ENCODE results near the gene EML5.

DNA sequence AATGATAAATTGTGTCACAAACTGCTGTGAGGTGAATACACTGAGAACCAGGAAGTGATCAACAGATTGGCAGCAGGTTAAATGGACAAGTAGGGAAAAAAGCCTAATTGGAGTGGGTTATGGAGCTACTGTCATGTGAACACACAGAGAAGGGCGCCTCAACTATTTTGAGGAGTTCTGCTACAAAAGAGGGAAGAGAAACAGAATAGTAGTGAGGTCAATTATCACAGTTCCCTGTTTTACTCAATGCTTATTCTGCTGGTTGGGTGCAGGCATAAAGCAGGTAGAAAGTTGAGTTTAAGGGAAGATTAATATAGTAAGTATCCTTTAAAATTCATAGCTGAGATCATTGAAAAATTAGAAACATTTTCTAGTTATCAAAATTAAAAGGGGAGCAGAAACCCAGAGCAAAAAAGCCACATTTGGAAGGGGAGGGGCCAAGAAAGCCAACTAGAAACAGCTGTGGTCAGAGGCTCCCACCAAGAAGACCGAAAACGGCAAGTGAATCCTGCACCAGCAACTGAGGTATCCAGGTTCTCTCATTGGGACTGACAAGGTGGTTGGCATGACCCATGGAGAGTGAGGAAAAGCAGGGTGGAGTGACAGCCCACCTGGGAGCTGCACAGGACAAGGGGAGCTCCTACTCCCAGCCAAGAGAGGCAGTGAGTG lies 124.2 kb downstream of the EML5 start:
- TF ChIP-seq, protein P1, sequence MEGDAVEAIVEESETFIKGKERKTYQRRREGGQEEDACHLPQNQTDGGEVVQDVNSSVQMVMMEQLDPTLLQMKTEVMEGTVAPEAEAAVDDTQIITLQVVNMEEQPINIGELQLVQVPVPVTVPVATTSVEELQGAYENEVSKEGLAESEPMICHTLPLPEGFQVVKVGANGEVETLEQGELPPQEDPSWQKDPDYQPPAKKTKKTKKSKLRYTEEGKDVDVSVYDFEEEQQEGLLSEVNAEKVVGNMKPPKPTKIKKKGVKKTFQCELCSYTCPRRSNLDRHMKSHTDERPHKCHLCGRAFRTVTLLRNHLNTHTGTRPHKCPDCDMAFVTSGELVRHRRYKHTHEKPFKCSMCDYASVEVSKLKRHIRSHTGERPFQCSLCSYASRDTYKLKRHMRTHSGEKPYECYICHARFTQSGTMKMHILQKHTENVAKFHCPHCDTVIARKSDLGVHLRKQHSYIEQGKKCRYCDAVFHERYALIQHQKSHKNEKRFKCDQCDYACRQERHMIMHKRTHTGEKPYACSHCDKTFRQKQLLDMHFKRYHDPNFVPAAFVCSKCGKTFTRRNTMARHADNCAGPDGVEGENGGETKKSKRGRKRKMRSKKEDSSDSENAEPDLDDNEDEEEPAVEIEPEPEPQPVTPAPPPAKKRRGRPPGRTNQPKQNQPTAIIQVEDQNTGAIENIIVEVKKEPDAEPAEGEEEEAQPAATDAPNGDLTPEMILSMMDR (IDR thresholded peaks at IDR 0.05) = no peak
- TF ChIP-seq EP300 (IDR thresholded peaks at IDR 0.05) = no peak
- TF ChIP-seq POLR2A (IDR thresholded peaks at IDR 0.05) = no peak
